Body of pancreas (tissue), 4 donors: ENCODE results near the gene ANKRD45. TPM values are rescaled to one million over a fixed set of nuclear protein-coding genes. Genes with fewer than 3 reads are reported as not detected.
"Not testable (repeated sequence)": the region's sequence is repeated elsewhere in the genome, so short reads cannot be mapped to it uniquely, and the experiment has no call there.

ENCODE experiments used
- ATAC-seq: fragments of 150-250 bp; one replicate; pipeline ENCODE4 v1.9.1; 2016
- DNase-seq, 4 donors: peaks; one replicate each; pipeline ENCODE4 v3.0.0-alpha.2; 2019
- H3K27ac ChIP-seq, 4 donors: fragments of 200-600 bp; sonication (generic); 1 replicate in 3 of 4; 2 replicates in 1 of 4; pipeline versions ENCODE4 v1.5.1 to v1.6.1; 2016 to 2019; ENCODE audit warnings: mild to moderate bottlenecking in 1 of 4, mixed read lengths in 1 of 4, moderate library complexity in 1 of 4
- H3K27me3 ChIP-seq, 2 donors: fragments of 200-600 bp; sonication (generic); one replicate each; pipeline ENCODE4 v1.6.0; 2016; ENCODE audit warnings: mild to moderate bottlenecking in 1 of 2
- H3K36me3 ChIP-seq, 2 donors: fragments of 200-600 bp; sonication (generic); replicated peaks in 1 of 2; 2 replicates each; pipeline ENCODE4 v1.5.1; 2016; ENCODE audit warnings: low read depth in 2 of 2; ENCODE audit not compliant: insufficient read depth in 1 of 2
- H3K4me1 ChIP-seq: fragments of 200-600 bp; sonication (generic); one replicate; pipeline ENCODE4 v1.6.0; 2016
- H3K4me3 ChIP-seq, 2 donors: fragments of 200-600 bp; sonication (generic); 1 replicate in 1 of 2; 2 replicates in 1 of 2; pipeline ENCODE4 v1.5.1; 2016 to 2019
- H3K9me3 ChIP-seq, 3 donors: fragments of 200-600 bp; sonication (generic); 1 replicate in 2 of 3; 2 replicates in 1 of 3; pipeline ENCODE4 v1.5.1; 2016
- POLR2A ChIP-seq, 3 donors: fragments of 450-650 bp; IDR thresholded peaks; one replicate each; pipeline ENCODE4 v1.6.1; 2016; ENCODE audit warnings: antibody characterized with exemption in 3 of 3, mild to moderate bottlenecking in 2 of 3
- WGBS, 2 donors: methylation state at CpG; one replicate each; pipeline ENCODE4 v1.1.5; 2017; 5-methylcytosine and 5-hydroxymethylcytosine counted together
- intact Hi-C: fragments of 100-400 bp; cut with DNase I; formaldehyde crosslinking; loops from one replicate; pipeline ENCODE4 v1.15.1; 2023
- total RNA-seq, 2 donors: library from RNA; depleted of rRNA; stranded (reverse); fragments of >200 nt; gene quantifications; one replicate each; pipeline ENCODE4 v1.1.0, GENCODE V29; 2016
- TF ChIP-seq, protein P1 (sequence below), 7 experiments: fragments of 450-650 bp in 4 of 7; fragments of 200-600 bp in 3 of 7; sonication (generic) in 3 of 7; IDR thresholded peaks; one replicate each; pipeline ENCODE4 v1.5.1; 2016 to 2019; ENCODE audit warnings: antibody characterized with exemption in 7 of 7

Gene ANKRD45
- total RNA-seq, 2 donors from 2014 or later: 0.26 TPM; not detected in 1

- ATAC-seq: no peak
- Histone ChIP-seq H3K4me3 (no peak overlapping the region), H3K9me3 (no peaks in the 10 kb centered on the region), H3K27ac (no peak overlapping the region), H3K36me3 (no peaks in the 10 kb centered on the region), H3K4me1 (no peaks in the 10 kb centered on the region), H3K27me3 (no peaks in the 10 kb centered on the region)
- TF ChIP-seq POLR2A (IDR thresholded peaks at IDR 0.05): no peak
- TF ChIP-seq, protein P1, sequence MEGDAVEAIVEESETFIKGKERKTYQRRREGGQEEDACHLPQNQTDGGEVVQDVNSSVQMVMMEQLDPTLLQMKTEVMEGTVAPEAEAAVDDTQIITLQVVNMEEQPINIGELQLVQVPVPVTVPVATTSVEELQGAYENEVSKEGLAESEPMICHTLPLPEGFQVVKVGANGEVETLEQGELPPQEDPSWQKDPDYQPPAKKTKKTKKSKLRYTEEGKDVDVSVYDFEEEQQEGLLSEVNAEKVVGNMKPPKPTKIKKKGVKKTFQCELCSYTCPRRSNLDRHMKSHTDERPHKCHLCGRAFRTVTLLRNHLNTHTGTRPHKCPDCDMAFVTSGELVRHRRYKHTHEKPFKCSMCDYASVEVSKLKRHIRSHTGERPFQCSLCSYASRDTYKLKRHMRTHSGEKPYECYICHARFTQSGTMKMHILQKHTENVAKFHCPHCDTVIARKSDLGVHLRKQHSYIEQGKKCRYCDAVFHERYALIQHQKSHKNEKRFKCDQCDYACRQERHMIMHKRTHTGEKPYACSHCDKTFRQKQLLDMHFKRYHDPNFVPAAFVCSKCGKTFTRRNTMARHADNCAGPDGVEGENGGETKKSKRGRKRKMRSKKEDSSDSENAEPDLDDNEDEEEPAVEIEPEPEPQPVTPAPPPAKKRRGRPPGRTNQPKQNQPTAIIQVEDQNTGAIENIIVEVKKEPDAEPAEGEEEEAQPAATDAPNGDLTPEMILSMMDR (IDR thresholded peaks at IDR 0.05): no peak
- WGBS, 2 donors: 66 to 68% methylated on average over 3 of the region's 3 CpGs
- intact Hi-C loops: no loop called here
- no peak for DNase-seq
Observed at GRCh38 chr1:173646656-173647055, 23.0 kb downstream of the ANKRD45 start.

- H3K27ac ChIP-seq, DNase-seq, H3K27me3 ChIP-seq, H3K36me3 ChIP-seq, ATAC-seq, intact Hi-C loops, H3K9me3 ChIP-seq, H3K4me3 ChIP-seq: not testable (repeated sequence)
- 95 to 96% methylated on average over 4 of the region's 4 CpGs for WGBS, 2 donors
- H3K4me1 ChIP-seq: peaks cover 19% of the 10 kb centered on the region
Observed at GRCh38 chr1:173642450-173643139, 27.1 kb downstream of the ANKRD45 start.

DNA sequence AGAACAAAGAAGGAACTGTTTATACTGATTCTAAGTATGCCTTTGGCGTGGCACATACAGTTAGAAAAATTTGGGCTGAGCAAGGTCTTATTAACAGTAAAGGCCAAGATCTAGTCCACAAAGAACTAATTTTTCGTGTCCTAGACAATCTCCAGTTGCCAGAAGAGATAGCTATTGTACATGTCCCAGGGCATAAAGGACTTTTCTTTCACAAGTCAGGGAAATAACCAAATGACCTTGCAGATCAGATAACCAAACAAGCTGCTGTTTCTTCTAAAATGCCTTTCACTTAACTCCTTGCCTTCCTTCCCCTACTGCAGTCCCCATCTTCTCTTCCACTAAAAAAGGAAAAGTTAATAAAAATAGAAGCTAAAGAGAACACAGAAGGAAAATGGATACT, 30.5 kb downstream of the ANKRD45 start:
- Histone ChIP-seq H3K36me3 (no peaks in the 10 kb centered on the region), H3K27me3 (no peaks in the 10 kb centered on the region), H3K4me1 (peaks cover 19% of the 10 kb centered on the region), H3K27ac (peak overlapping the region in 2 of 4 donors; percentile 31 to 43), H3K4me3 (no peak overlapping the region), H3K9me3 (no peaks in the 10 kb centered on the region)
- ATAC-seq: no peak
- TF ChIP-seq, protein P1 (IDR thresholded peaks at IDR 0.05): no peak
- no peak for TF ChIP-seq POLR2A (IDR thresholded peaks at IDR 0.05)
- DNase-seq: no peak
- intact Hi-C loops: no loop called here
- WGBS, 2 donors: 6 to 10% methylated on average over 2 of the region's 2 CpGs

DNA sequence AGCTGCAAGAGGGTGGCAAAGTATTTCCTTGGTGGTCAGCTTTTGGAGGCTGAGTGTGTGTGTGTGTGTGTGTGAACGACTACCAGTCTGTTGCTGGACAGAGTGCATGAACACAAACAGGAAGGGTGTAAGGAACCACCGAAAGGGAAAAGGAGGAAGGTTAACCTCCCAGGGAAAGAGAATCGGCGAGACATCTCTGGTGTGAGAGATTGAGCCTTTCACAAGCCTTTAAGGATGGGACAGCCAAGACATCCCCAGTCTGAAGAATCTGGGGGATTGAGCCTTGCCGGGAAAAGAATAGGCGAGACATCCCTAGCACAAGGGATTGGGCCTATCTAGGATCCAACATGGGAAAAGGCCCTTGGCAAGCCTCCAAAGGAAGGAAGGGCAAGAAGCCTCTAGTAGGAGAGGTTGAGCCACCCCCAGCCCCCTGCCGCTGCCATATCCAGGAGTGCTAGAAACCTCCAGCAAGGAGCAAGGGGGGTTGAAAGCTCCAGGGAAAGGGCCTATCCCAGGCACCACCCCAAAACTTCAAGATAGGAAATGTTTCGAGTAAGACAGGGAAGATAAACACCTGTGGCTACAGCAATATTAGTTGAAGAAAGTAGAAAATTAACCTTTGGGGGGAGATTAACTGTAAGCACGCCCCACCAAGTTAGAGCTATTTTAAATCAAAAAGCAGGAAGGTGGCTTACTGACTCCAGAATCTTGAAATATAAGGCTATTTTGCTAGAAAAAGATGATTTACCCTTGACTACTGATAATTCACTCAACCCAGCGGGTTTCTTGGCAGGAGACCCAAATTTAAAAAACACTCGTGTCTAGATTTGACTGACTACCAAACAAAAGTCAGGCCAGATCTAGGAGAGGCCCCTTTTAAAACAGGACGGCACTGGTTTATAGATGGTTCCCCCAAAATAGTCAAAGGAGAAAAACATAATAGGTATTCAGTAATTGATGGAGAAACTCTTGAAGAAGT, 31.3 kb downstream of the ANKRD45 start:
- ATAC-seq (no peak), DNase-seq (peak in 2 of 4 donors; percentile 17 to 25)
- Histone ChIP-seq H3K27me3 (no peaks in the 10 kb centered on the region), H3K4me1 (peaks cover 19% of the 10 kb centered on the region), H3K9me3 (no peaks in the 10 kb centered on the region), H3K27ac (peak overlapping the region in 2 of 4 donors; percentile 31 to 43), H3K4me3 (no peak overlapping the region), H3K36me3 (no peaks in the 10 kb centered on the region)
- intact Hi-C loops: no loop called here
- no peak for TF ChIP-seq POLR2A (IDR thresholded peaks at IDR 0.05)
- TF ChIP-seq, protein P1 (IDR thresholded peaks at IDR 0.05): no peak
- 55 to 57% methylated on average over 12 of the region's 12 CpGs for WGBS, 2 donors

DNA sequence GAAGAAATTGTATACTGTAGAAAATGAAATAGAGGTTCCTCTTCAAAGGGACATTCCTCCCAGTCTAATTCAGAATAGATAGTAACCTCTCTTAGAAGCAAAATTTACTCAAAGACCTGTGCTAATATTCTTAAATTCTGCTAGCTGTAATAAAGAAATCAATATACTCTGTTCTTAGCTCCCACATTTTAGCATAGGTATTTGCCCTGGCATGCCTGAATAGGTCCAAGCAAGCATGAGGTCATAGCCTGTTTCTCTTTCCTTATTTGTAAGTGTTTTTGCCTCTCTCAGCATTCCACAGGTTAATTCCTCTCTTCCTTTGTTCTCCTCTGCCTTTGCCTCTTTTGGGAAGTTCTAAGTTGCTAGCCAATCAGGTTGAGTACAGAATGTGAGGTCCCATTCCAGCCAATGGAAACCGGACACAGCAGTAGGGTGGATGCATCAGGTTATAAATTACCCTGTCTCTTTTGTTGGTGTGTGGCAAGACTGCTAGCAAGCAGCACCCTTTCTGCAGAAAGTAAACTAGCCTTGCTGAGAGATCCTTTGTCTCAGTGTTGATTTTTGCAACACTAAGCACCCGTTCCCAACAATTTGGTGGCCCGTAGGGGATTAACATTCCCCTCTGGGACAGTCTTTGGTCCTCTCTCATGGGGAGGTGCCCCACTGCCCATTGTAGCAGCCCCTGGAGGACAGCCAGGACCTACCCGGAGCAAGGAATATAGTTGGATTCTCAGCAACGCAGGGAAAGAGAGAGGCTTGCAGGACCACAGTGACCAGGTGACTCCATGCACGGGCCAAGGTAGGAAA, 32.2 kb downstream of the ANKRD45 start:
- H3K4me3 ChIP-seq, DNase-seq, ATAC-seq, H3K36me3 ChIP-seq, H3K27ac ChIP-seq, intact Hi-C loops, H3K9me3 ChIP-seq, H3K27me3 ChIP-seq: not testable (repeated sequence)
- 88 to 97% methylated on average over 5 to 6 of the region's 6 CpGs for WGBS, 2 donors
- peaks cover 19% of the 10 kb centered on the region for H3K4me1 ChIP-seq
